Transverse colon (tissue), 4 donors: ENCODE data around the gene SDK1. TPM values are rescaled to one million over a fixed set of nuclear protein-coding genes. Genes with fewer than 3 reads are reported as not detected.

Source experiments
- DNase-seq: peaks from one replicate; pipeline ENCODE4 v3.0.0-alpha.2; 2019
- H3K27ac ChIP-seq, 4 donors: fragments of 200-600 bp; sonication (generic); 2 replicates each; pipeline ENCODE4 v1.5.1; 2016 to 2018; ENCODE audit warnings: inconsistent platforms in 4 of 4
- H3K27me3 ChIP-seq: fragments of 200-600 bp; sonication (generic); 2 replicates; pipeline ENCODE4 v1.5.1; 2017; ENCODE audit warnings: inconsistent platforms
- H3K36me3 ChIP-seq, 4 donors: fragments of 200-600 bp; sonication (generic); 2 replicates each; pipeline ENCODE4 v1.5.1; 2017 to 2019; ENCODE audit warnings: inconsistent platforms in 4 of 4
- H3K4me1 ChIP-seq, 4 donors: fragments of 200-600 bp; sonication (generic); 2 replicates each; pipeline ENCODE4 v1.5.1; 2017 to 2020; ENCODE audit warnings: inconsistent platforms in 4 of 4
- H3K4me3 ChIP-seq, 4 donors: fragments of 200-600 bp; sonication (generic); 1 replicate in 1 of 4; 2 replicates in 3 of 4; pipeline versions ENCODE4 v1.5.1 to v1.6.1; 2017 to 2019; ENCODE audit warnings: inconsistent platforms in 4 of 4
- H3K9me3 ChIP-seq, 2 donors: fragments of 200-600 bp; sonication (generic); 2 replicates each; pipeline ENCODE4 v1.5.1; 2017 to 2019; ENCODE audit warnings: inconsistent platforms in 2 of 2
- EP300 ChIP-seq: sonication (generic); formaldehyde crosslinking; IDR thresholded peaks from one replicate; pipeline ENCODE4 v1.6.1; 2017; ENCODE audit warnings: antibody characterized with exemption, low read depth
- POLR2A ChIP-seq: fragments of 450-650 bp; IDR thresholded peaks from one replicate; pipeline ENCODE4 v1.6.1; 2016; ENCODE audit warnings: antibody characterized with exemption, mild to moderate bottlenecking, moderate library complexity
- POLR2AphosphoS5 ChIP-seq, 3 donors: sonication (generic); formaldehyde crosslinking; IDR thresholded peaks; one replicate each; pipeline ENCODE4 v1.6.1; 2016; ENCODE audit warnings: antibody characterized with exemption in 3 of 3
- WGBS, 2 donors: methylation state at CpG; one replicate each; pipeline ENCODE4 v1.1.5; 2018; ENCODE audit warnings: low coverage in 1 of 2; 5-methylcytosine and 5-hydroxymethylcytosine counted together
- in situ Hi-C, 4 donors: fragments of 200-750 bp; cut with MboI; loops; one replicate each; pipeline versions ENCODE4 v1.15.0 to v1.15.1; 2017; ENCODE audit warnings: low sequenced_read_pairs in 3 of 4, low pct_ligation_motif_present in 1 of 4, low pct_unique_long_range_greater_than_20kb in 1 of 4
- intact Hi-C: fragments of 100-400 bp; cut with DNase I; formaldehyde crosslinking; loops from one replicate; pipeline ENCODE4 v1.15.1; 2023; ENCODE audit warnings: low total_unique reads
- total RNA-seq, 4 donors: library from RNA; depleted of rRNA; stranded (reverse); fragments of >200 nt; gene quantifications; one replicate each; pipeline ENCODE4 v1.1.0, GENCODE V29; 2016
- TF ChIP-seq, protein P1 (sequence below), 5 experiments: fragments of 200-600 bp in 3 of 5; fragments of 450-650 bp in 2 of 5; sonication (generic) in 3 of 5; IDR thresholded peaks; 1 replicate in 2 of 5; 2 replicates in 3 of 5; pipeline ENCODE4 v1.5.1; 2016 to 2017; ENCODE audit warnings: antibody characterized with exemption in 5 of 5, inconsistent platforms in 3 of 5, mild to moderate bottlenecking in 2 of 5, moderate library complexity in 1 of 5

The SDK1 gene
- total RNA-seq, 4 donors from 2014 or later = 4.0 to 8.6 (median 5.4) TPM

DNA sequence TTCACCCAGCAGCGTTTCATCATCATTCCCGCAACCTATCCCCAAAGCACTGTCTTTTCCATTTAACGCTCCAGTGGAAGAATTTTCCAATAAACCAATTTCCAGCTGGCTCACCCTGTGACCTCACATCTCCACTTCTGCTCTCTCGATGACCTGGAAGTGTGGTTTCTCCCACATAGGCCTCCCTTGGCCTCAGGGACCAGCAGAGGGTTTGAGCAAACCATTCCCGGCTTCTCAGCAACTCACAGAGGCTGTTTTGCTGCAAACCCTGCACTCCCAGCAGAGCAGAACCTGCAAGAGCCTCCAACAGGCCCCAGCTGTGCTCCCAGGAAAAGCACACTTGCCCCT is 858.1 kb downstream of the SDK1 start:
- TF ChIP-seq POLR2A = no peak
- no peak for TF ChIP-seq EP300
- TF ChIP-seq, protein P1, sequence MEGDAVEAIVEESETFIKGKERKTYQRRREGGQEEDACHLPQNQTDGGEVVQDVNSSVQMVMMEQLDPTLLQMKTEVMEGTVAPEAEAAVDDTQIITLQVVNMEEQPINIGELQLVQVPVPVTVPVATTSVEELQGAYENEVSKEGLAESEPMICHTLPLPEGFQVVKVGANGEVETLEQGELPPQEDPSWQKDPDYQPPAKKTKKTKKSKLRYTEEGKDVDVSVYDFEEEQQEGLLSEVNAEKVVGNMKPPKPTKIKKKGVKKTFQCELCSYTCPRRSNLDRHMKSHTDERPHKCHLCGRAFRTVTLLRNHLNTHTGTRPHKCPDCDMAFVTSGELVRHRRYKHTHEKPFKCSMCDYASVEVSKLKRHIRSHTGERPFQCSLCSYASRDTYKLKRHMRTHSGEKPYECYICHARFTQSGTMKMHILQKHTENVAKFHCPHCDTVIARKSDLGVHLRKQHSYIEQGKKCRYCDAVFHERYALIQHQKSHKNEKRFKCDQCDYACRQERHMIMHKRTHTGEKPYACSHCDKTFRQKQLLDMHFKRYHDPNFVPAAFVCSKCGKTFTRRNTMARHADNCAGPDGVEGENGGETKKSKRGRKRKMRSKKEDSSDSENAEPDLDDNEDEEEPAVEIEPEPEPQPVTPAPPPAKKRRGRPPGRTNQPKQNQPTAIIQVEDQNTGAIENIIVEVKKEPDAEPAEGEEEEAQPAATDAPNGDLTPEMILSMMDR (IDR thresholded peaks at IDR 0.05) = no peak
- no peak for TF ChIP-seq POLR2AphosphoS5 (IDR thresholded peaks at IDR 0.05)
- WGBS, 2 donors = 83 to 87% methylated on average over 1 to 5 of the region's 5 CpGs
- no peaks in the 10 kb centered on the region for H3K27me3 ChIP-seq
- no peaks in the 10 kb centered on the region for H3K36me3 ChIP-seq
- peaks cover 0 to 5% (median 2%) of the 10 kb centered on the region in 4 donors for H3K4me1 ChIP-seq
- H3K4me3 ChIP-seq = no peak overlapping the region
- DNase-seq = no peak
- in situ Hi-C loops = no loop called here
- H3K9me3 ChIP-seq = no peaks in the 10 kb centered on the region
- no peak overlapping the region for H3K27ac ChIP-seq
- intact Hi-C loops = no loop called here

DNA sequence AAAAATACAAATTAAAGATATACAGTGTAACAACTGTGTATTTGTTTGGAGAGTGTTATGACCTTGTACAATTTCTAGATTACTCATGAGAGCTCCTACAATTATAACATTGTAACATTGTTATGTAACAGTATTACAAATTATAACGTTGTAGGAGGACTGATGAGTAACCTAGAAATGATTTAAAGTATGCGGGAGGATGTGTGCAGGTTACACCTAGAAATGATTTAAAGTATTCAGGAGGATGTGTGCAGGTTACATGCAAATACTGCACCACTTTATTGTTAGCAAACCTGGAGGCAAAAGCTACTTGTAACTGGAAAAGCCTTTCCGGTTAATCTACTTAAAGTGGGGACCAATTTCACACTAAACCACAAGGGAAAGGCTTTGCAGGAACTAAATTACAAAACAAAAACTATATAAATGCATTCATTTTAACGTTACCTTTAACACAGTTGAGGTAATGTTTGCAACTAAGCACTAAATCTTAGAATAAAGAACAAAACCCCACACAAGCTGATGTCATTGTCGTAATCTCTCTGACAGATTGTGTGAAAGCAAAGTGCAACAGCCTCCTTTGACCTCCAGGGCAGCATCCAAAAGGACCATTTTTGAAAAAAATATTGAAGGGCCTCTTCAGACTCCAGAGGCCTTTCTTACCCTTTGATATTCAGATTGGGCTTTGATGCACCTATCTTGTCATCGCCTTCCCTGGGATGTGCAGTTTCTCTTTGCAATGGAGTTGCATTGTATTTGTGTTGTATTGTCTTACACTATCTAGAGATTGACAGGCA is 858.9 kb downstream of the SDK1 start:
- intact Hi-C loops = no loop called here

DNA sequence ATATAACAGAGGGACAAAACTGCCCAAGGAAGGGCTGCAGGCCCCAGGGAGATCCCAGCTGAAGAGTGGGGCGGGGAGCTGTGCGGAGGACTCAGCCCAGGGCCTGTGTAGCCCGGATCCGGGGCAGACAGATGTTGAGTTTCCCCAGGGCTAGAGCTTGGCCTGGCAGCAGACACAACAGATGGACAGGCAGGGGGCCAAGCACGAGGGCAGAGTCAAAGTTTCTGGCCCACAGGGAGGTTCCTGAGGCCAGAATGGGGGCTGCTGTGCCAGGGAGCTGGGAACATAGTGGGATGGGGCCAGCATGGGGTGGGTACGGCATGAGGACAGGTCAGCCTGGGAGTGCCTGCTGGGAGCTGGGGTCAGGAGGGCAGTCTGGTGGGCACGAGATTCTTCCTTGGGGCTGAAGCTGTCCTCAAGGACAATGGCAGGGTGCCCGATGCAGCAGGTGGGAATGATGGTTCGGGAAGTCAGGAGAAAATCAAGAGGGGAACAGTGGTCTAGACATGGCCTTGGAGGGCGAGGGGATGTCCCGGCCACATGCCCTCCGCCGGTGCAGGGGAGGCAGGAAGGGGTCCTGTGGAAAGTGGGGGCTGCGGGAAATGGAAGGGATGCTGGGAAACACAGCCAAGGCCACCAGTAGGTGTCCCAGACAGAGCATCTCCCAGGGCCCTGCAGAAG is 862.0 kb downstream of the SDK1 start:
- TF ChIP-seq EP300 (no peak), POLR2A (no peak), POLR2AphosphoS5 (IDR thresholded peaks at IDR 0.05) (no peak)
- TF ChIP-seq, protein P1 (IDR thresholded peaks at IDR 0.05) = no peak
- Histone ChIP-seq H3K4me3 (no peak overlapping the region), H3K27ac (no peak overlapping the region), H3K9me3 (no peaks in the 10 kb centered on the region), H3K36me3 (no peaks in the 10 kb centered on the region), H3K27me3 (no peaks in the 10 kb centered on the region), H3K4me1 (no peaks in the 10 kb centered on the region)
- intact Hi-C loops = no loop called here
- WGBS, 2 donors = 67 to 78% methylated on average over 1 to 14 of the region's 14 CpGs
- no peak for DNase-seq
- in situ Hi-C loops = no loop called here

More for the DNA sequence above, 858.9 kb downstream of the SDK1 start:
- in situ Hi-C loops = no loop called here
- TF ChIP-seq POLR2AphosphoS5 (IDR thresholded peaks at IDR 0.05) (no peak), EP300 (no peak), POLR2A (no peak)
- TF ChIP-seq, protein P1 (IDR thresholded peaks at IDR 0.05) = no peak
- no peak overlapping the region for H3K27ac ChIP-seq
- no peaks in the 10 kb centered on the region for H3K36me3 ChIP-seq
- H3K9me3 ChIP-seq = no peaks in the 10 kb centered on the region
- WGBS, 2 donors = 51 to 62% methylated on average over 4 to 6 of the region's 6 CpGs
- peaks cover 0 to 5% (median 2%) of the 10 kb centered on the region in 4 donors for H3K4me1 ChIP-seq
- H3K4me3 ChIP-seq = no peak overlapping the region
- no peaks in the 10 kb centered on the region for H3K27me3 ChIP-seq
- DNase-seq = no peak

DNA sequence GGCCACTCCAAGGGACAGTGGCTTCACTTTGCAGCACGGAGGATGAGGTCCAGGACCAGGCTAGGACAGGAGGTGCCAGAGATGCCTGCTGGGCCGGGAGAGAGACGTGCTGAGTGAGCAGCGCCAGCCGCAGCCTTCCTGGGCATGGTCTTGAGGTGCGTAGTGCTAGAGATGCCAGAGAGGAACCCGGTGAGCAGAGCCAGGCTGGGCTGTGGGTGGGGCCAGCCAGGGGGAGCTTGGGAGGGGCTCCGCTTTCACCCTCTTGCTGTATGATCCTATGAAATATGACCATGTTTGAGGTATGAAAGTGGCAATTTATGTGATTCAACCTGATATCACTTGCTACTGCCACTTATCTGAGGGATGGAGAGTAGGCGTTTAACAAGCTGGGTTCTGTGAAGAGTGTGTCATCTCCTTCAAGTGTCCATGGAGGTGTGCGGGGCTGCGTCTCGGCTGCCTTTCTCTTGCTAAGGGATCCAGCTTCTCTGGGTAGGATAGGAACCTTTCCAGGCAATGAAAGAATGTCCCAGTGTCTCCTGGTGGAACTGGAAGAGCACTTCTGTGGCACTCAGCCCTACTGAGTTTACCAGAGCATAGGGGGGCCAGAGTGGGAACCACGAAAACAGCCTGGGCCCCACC is 862.6 kb downstream of the SDK1 start:
- Histone ChIP-seq H3K27ac (no peak overlapping the region), H3K27me3 (no peaks in the 10 kb centered on the region), H3K4me1 (no peaks in the 10 kb centered on the region), H3K36me3 (no peaks in the 10 kb centered on the region), H3K9me3 (no peaks in the 10 kb centered on the region), H3K4me3 (no peak overlapping the region)
- no peak for TF ChIP-seq POLR2AphosphoS5 (IDR thresholded peaks at IDR 0.05)
- no peak for TF ChIP-seq EP300
- no peak for TF ChIP-seq POLR2A
- TF ChIP-seq, protein P1 (IDR thresholded peaks at IDR 0.05) = no peak
- intact Hi-C loops = no loop called here
- 60 to 87% methylated on average over 1 to 13 of the region's 13 CpGs for WGBS, 2 donors
- in situ Hi-C loops = no loop called here
- no peak for DNase-seq
